ENCODE measurements around the gene AKR1E2. TPM values are rescaled to one million over a fixed set of nuclear protein-coding genes. Genes with fewer than 3 reads are reported as not detected.

Gene AKR1E2
- total RNA-seq, 1 donor from 2014 or later, result 8.7 TPM

DNA sequence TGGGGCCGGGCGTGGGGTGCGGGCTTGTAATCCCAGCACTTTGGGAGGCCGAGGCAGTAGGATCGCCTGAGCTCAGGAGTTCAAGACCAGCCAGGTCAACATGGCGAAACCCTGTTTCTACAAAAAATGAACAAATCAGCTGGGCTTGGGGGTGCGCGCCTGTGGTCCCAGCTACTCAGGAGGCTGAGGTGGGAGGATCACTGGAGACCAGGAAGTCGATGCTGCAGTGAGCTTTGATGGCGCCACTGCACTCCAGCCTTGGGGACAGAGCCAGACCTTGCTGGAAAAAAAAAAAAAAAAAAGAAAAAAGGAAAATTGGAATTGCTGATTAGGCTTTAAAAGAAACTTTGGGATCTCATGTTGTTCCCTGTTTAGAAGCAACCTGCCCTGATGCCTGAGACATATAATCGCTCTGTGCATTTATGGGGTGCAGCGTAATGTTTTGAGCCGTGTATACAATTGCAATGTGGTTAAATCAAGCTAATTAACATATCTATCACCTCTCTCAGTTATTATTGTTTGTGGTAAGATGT, 851 bp downstream of the AKR1E2 start:
- H3K27me3 Mint-ChIP-seq (ENCODE audit: unreplicated experiment), result peaks cover 4% of the 10 kb centered on the region
- H3K27ac Mint-ChIP-seq (ENCODE audit: unreplicated experiment), result peak overlapping the region; percentile 5
- peaks cover 9% of the 10 kb centered on the region for H3K9me3 Mint-ChIP-seq (ENCODE audit: unreplicated experiment)
- peaks cover 2% of the 10 kb centered on the region for H3K4me1 Mint-ChIP-seq (ENCODE audit: low read depth, unreplicated experiment)
- H3K36me3 Mint-ChIP-seq (ENCODE audit: unreplicated experiment), result peaks cover 4% of the 10 kb centered on the region
- no peak for DNase-seq
- TF ChIP-seq, protein P1, sequence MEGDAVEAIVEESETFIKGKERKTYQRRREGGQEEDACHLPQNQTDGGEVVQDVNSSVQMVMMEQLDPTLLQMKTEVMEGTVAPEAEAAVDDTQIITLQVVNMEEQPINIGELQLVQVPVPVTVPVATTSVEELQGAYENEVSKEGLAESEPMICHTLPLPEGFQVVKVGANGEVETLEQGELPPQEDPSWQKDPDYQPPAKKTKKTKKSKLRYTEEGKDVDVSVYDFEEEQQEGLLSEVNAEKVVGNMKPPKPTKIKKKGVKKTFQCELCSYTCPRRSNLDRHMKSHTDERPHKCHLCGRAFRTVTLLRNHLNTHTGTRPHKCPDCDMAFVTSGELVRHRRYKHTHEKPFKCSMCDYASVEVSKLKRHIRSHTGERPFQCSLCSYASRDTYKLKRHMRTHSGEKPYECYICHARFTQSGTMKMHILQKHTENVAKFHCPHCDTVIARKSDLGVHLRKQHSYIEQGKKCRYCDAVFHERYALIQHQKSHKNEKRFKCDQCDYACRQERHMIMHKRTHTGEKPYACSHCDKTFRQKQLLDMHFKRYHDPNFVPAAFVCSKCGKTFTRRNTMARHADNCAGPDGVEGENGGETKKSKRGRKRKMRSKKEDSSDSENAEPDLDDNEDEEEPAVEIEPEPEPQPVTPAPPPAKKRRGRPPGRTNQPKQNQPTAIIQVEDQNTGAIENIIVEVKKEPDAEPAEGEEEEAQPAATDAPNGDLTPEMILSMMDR (IDR thresholded peaks at IDR 0.05; ENCODE audit: partially characterized antibody, unreplicated experiment), result no peak
- H3K4me3 Mint-ChIP-seq (ENCODE audit: unreplicated experiment), result peak overlapping the region; percentile 80

DNA sequence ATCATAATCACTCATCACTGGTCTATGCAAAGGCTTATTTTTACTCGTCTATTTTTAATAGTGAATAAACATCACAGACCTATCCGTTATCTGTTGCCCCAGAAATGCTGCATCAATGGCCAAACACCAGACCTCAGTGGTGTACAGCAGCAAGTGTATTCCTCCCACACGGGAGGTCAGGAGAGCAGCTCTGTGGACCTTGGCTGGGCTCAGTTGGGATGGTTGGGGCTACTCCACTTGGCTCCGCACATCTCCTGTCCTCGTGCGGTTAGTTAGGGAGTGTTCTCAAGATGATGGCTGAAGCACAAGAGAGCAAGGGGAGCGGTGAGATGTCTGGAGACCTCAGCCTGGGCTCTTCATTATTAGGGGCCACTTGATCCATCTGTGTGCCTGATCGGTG, 2.0 kb downstream of the AKR1E2 start:
- peaks cover 9% of the 10 kb centered on the region for H3K36me3 Mint-ChIP-seq (ENCODE audit: unreplicated experiment)
- H3K4me1 Mint-ChIP-seq (ENCODE audit: low read depth, unreplicated experiment), result peaks cover 2% of the 10 kb centered on the region
- H3K27me3 Mint-ChIP-seq (ENCODE audit: unreplicated experiment), result peaks cover 4% of the 10 kb centered on the region
- no peak overlapping the region for H3K27ac Mint-ChIP-seq (ENCODE audit: unreplicated experiment)
- DNase-seq, result no peak
- TF ChIP-seq, protein P1 (IDR thresholded peaks at IDR 0.05; ENCODE audit: partially characterized antibody, unreplicated experiment), result no peak
- no peak overlapping the region for H3K4me3 Mint-ChIP-seq (ENCODE audit: unreplicated experiment)
- H3K9me3 Mint-ChIP-seq (ENCODE audit: unreplicated experiment), result peaks cover 9% of the 10 kb centered on the region

DNA sequence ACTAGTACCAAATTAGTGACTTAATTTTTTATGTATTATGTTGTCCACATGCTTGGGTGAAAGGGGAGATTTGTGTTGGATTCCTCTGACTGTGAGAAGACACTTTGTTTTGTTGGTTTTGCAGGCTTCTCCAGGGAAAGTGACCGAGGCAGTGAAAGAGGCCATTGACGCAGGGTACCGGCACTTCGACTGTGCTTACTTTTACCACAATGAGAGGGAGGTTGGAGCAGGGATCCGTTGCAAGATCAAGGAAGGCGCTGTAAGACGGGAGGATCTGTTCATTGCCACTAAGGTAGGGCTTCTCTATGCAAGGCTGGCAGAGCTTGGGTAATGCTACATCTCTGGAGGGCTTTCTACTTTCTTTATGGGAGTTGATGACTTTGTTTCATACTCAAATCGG, 4.5 kb downstream of the AKR1E2 start:
- peaks cover 4% of the 10 kb centered on the region for H3K27me3 Mint-ChIP-seq (ENCODE audit: unreplicated experiment)
- peaks cover 4% of the 10 kb centered on the region for H3K9me3 Mint-ChIP-seq (ENCODE audit: unreplicated experiment)
- peaks cover 9% of the 10 kb centered on the region for H3K36me3 Mint-ChIP-seq (ENCODE audit: unreplicated experiment)
- DNase-seq, result no peak
- H3K4me1 Mint-ChIP-seq (ENCODE audit: low read depth, unreplicated experiment), result peaks cover 2% of the 10 kb centered on the region
- TF ChIP-seq, protein P1 (IDR thresholded peaks at IDR 0.05; ENCODE audit: partially characterized antibody, unreplicated experiment), result no peak
- no peak overlapping the region for H3K27ac Mint-ChIP-seq (ENCODE audit: unreplicated experiment)
- H3K4me3 Mint-ChIP-seq (ENCODE audit: unreplicated experiment), result no peak overlapping the region

DNA sequence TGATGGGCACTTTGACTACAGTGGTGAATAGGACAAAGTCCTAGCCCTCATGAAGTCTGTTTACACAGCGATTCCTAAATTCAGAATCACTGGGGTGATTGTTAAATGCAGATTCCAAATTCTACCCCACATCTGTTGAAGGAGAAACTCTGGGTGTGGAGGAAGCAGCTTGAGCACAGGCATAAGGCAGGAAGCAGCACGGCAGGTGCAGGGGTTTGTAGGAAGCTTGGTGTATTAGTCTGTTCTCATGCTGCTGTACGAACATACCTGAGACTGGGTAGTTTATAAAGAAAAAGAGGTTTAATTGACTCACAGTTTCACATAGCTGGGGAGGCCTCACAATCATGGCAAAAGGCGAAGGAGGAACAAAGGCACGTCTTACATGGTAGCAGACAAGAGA, 5.1 kb downstream of the AKR1E2 start:
- Mint-ChIP-seq H3K9me3 (ENCODE audit: unreplicated experiment) (peaks cover 2% of the 10 kb centered on the region), H3K4me3 (ENCODE audit: unreplicated experiment) (no peak overlapping the region), H3K4me1 (ENCODE audit: low read depth, unreplicated experiment) (peaks cover 2% of the 10 kb centered on the region), H3K27me3 (ENCODE audit: unreplicated experiment) (no peaks in the 10 kb centered on the region), H3K36me3 (ENCODE audit: unreplicated experiment) (peaks cover 5% of the 10 kb centered on the region), H3K27ac (ENCODE audit: unreplicated experiment) (no peak overlapping the region)
- no peak for DNase-seq
- TF ChIP-seq, protein P1 (IDR thresholded peaks at IDR 0.05; ENCODE audit: partially characterized antibody, unreplicated experiment), result no peak

DNA sequence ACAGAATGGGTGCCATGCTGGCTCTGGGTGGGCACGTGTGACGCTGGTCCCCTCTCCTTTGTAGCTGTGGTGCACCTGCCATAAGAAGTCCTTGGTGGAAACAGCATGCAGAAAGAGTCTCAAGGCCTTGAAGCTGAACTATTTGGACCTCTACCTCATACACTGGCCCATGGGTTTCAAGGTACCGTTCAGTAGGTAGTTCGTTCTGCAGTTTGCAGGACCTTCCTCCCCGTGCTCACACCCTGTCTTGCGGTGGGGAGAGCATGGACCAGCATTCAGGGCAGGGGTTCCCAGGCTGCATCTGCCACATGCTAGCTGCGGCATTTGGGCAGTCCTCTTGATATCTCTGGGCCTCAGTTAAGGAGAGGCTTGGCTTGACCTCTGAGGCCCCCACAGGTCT, 7.3 kb downstream of the AKR1E2 start:
- H3K4me1 Mint-ChIP-seq (ENCODE audit: low read depth, unreplicated experiment), result no peaks in the 10 kb centered on the region
- DNase-seq, result no peak

More for the DNA sequence above, 7.3 kb downstream of the AKR1E2 start:
- Mint-ChIP-seq H3K4me3 (ENCODE audit: unreplicated experiment) (no peak overlapping the region), H3K9me3 (ENCODE audit: unreplicated experiment) (no peaks in the 10 kb centered on the region), H3K27me3 (ENCODE audit: unreplicated experiment) (no peaks in the 10 kb centered on the region), H3K27ac (ENCODE audit: unreplicated experiment) (no peak overlapping the region), H3K36me3 (ENCODE audit: unreplicated experiment) (peaks cover 5% of the 10 kb centered on the region)
- TF ChIP-seq, protein P1 (IDR thresholded peaks at IDR 0.05; ENCODE audit: partially characterized antibody, unreplicated experiment), result no peak

Data from glutamatergic neuron (in vitro differentiated cells).